Activated CD4-positive, alpha-beta memory T cell treated with anti-CD3 and anti-CD28 coated beads for 36 hours (primary cell): ENCODE results near the gene EIF3F. TPM values are rescaled to one million over a fixed set of nuclear protein-coding genes. Genes with fewer than 3 reads are reported as not detected.
A peak's percentile ranks its signal among the peaks of the same experiment; 100 is the strongest.

Experiments used
- CTCF ChIA-PET: fragments of 350-600 bp; sonication (Branson Sonifier 250); formaldehyde crosslinking; loops from one replicate; lab custom pipeline; 2021; ENCODE audit warnings: antibody characterized with exemption, inconsistent platforms; lab: Charles Lee
- POLR2A ChIA-PET: fragments of 350-600 bp; sonication (Branson Sonifier 250); formaldehyde crosslinking; loops from one replicate; lab custom pipeline; 2021; ENCODE audit warnings: antibody characterized with exemption; lab: Charles Lee
- DNase-seq: peaks from one replicate; pipeline ENCODE4 v3.0.0-alpha.2; 2020
- H3K27ac Mint-ChIP-seq: one replicate; pipeline ENCODE4 v1.8.0; 2021; ENCODE audit warnings: mixed read lengths
- H3K27me3 Mint-ChIP-seq: one replicate; pipeline ENCODE4 v1.8.0; 2021; ENCODE audit warnings: mixed read lengths
- H3K36me3 Mint-ChIP-seq: one replicate; pipeline ENCODE4 v1.8.0; 2021; ENCODE audit warnings: mixed read lengths
- H3K4me1 Mint-ChIP-seq: one replicate; pipeline ENCODE4 v1.8.0; 2021; ENCODE audit warnings: low read depth, mixed read lengths
- H3K4me3 Mint-ChIP-seq: one replicate; pipeline ENCODE4 v1.8.0; 2021; ENCODE audit warnings: mild to moderate bottlenecking, mixed read lengths
- H3K9me3 Mint-ChIP-seq: one replicate; pipeline ENCODE4 v1.8.0; 2021; ENCODE audit warnings: mixed read lengths
- intact Hi-C: fragments of 100-400 bp; cut with micrococcal nuclease; formaldehyde crosslinking; loops from one replicate; pipeline ENCODE4 v1.15.1; 2023
- total RNA-seq, 2 experiments: library from RNA; stranded (reverse); gene quantifications; one replicate each; pipeline ENCODE4 v1.2.3, GENCODE V29; 2021

Gene EIF3F
- total RNA-seq, 2 experiments from 2014 or later = 309 to 319 TPM

DNA sequence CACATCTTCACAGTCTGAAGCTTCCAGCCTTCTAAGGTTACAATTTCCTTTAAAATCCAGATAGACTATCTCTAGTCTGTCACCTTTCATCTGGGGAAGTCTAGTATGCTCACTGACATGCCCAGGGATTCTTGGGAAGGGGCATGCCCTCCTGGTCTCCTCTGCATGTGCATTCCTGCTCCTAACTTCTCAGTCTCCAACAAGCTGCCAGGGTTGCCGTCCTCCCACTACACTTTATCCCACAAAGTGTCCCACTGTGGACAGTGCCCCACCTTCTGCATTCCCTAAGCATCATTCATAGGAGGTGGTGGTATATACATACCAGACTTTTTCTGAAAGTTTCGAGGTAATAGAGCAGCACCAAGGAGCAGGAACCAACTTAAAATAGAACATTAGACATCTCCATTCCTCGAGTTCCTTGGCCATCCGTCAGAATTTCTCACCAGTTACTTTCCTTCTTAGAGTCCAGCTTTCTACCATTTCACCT, 28.7 kb downstream of the EIF3F start:
- Mint-ChIP-seq H3K9me3 (no peaks in the 10 kb centered on the region), H3K27me3 (peaks cover 16% of the 10 kb centered on the region), H3K4me3 (no peak overlapping the region), H3K36me3 (no peaks in the 10 kb centered on the region), H3K27ac (no peak overlapping the region), H3K4me1 (peaks cover 12% of the 10 kb centered on the region)
- intact Hi-C loops = no loop called here
- ChIA-PET POLR2A (no interaction called here), CTCF (interaction anchor here (0.9 to 5.5 kb wide), 6 partner anchors 9 to 120 kb away, joined by 3 to 44 read pairs (median 6); partner anchors contain the start of gene EIF3F)
- DNase-seq = peak; percentile 3

DNA sequence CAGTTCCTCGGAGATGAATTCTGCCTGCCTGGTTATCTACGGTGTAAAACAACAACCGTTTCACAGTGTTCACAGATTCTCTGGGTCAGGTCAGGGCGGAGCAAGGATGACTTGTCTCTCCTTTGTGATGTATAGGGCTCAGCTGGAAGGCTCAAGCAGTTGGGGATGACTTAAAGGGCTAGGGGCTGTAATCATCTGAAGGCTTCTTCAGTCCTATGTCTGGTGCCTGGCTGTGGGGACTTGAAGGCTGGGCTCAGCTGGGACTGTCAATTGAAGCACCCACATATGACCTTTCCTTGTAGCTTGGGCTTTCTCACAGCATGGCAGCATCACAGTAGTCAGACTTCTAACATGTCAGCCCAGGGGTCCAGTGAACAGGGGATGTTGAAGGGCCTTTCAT, 29.3 kb downstream of the EIF3F start:
- POLR2A ChIA-PET = no interaction called here
- intact Hi-C loops = no loop called here
- DNase-seq = no peak
- H3K27ac Mint-ChIP-seq = no peak overlapping the region
- H3K27me3 Mint-ChIP-seq = peaks cover 16% of the 10 kb centered on the region
- peaks cover 12% of the 10 kb centered on the region for H3K4me1 Mint-ChIP-seq
- CTCF ChIA-PET = interaction anchor here (0.9 to 5.5 kb wide), 7 partner anchors 10 to 121 kb away, joined by 3 to 44 read pairs (median 5); partner anchors contain the start of gene EIF3F
- no peaks in the 10 kb centered on the region for H3K36me3 Mint-ChIP-seq
- H3K9me3 Mint-ChIP-seq = no peaks in the 10 kb centered on the region
- H3K4me3 Mint-ChIP-seq = no peak overlapping the region

DNA sequence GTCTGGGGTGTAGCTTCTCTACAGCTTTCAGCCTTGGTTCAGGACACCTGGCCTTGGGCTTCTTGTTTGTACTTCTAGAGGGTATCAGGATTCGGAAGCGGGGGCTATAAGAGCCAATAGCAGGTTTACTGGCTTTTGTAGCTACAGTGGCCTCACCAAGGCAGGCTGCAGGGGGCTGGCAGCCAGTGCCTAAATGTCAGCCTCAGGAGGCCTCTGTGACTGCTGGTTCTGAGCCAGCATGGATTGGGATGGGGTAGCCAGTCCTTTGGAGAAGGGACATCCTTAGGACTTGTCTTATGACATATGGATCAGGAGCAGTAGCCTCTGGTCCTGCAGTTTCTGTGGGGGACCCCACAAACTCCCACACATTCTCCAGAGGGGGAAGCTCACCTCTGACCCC, 29.9 kb downstream of the EIF3F start:
- no peak overlapping the region for H3K4me3 Mint-ChIP-seq
- intact Hi-C loops = no loop called here
- H3K27ac Mint-ChIP-seq = no peak overlapping the region
- H3K9me3 Mint-ChIP-seq = no peaks in the 10 kb centered on the region
- no peak for DNase-seq
- no peaks in the 10 kb centered on the region for H3K36me3 Mint-ChIP-seq
- H3K27me3 Mint-ChIP-seq = peaks cover 19% of the 10 kb centered on the region
- ChIA-PET POLR2A (no interaction called here), CTCF (interaction anchor here (1.2 to 5.5 kb wide), 7 partner anchors 8 to 122 kb away, joined by 3 to 44 read pairs (median 7); partner anchors contain the start of gene EIF3F)
- peaks cover 12% of the 10 kb centered on the region for H3K4me1 Mint-ChIP-seq

DNA sequence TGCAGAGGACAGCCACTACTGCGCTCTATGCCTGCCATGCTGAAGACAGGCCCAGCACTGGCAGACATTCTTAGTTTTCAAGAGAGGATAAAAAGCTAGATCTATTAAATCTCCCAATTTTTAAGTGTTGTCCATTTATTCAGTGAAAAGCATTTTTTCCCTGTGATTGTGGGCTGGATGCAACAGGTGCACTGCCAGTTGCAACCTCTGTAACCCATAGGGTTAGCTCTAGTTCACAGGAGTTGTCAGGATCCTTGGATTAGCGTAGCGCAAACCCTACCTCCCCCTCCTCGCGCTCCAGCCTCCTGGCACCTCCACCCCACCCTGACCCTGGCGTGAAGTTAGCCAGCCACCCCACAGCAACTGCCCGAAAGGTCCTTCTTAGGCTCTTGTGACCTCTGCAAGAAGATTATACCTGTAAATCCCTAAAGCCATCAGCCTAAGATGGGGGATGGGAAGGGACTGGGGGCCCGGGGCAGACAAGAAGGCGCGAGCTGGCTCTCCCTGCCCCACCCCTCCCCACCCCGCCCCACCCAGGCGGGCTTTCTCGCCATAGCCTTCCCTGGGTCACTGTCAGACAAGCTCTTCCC, 30.9 kb downstream of the EIF3F start:
- peaks cover 12% of the 10 kb centered on the region for H3K4me1 Mint-ChIP-seq
- no peaks in the 10 kb centered on the region for H3K9me3 Mint-ChIP-seq
- DNase-seq = no peak
- H3K4me3 Mint-ChIP-seq = peak overlapping the region; percentile 62
- no peak overlapping the region for H3K27ac Mint-ChIP-seq
- CTCF ChIA-PET = interaction anchor here (0.9 to 5.5 kb wide), 7 partner anchors 9 to 125 kb away, joined by 3 to 44 read pairs (median 7); partner anchors contain the start of gene EIF3F
- intact Hi-C loops = no loop called here
- no peaks in the 10 kb centered on the region for H3K36me3 Mint-ChIP-seq
- POLR2A ChIA-PET = no interaction called here
- H3K27me3 Mint-ChIP-seq = peaks cover 22% of the 10 kb centered on the region

DNA sequence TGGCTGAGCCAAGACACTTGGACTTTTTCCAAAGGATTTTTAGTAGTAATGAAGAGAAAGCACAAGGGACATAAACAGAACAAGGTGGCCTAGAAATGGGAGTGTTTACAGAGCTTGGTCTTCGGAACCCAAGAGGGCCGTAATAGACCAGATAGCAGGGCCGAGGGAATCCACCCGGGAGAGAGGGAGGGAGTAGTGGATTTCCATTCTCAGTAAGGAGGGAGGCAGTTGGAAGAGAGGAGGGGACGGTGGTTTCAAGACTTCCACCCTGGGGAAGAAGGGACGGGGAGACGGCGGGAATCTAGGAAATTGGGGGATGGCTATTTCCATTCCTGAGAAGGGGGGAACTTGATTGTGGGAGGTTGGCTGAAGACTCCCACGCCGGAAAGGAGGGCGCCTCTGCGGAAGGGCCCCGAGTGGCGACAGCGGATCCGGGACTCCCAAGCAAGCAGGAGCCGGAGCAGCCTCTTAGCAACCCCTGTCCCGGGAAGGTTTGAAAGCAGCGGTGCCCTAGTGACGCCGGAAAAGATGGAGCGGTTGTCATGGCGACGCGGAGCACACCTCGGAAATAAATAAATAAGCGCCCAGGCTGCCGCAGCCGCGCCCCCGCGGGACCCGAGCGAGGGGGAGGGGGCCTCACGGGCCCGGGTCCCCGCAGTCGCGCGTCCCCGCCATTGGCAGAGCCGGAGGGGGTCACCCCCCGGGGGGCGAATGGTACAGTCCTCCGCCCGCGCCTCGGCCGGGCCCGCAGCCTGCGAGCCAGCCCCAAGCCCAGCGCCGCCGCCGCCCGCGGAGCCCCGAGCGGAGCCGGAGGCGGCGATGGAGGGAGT, 31.6 kb downstream of the EIF3F start:
- no peaks in the 10 kb centered on the region for H3K9me3 Mint-ChIP-seq
- H3K27ac Mint-ChIP-seq = no peak overlapping the region
- peaks cover 12% of the 10 kb centered on the region for H3K4me1 Mint-ChIP-seq
- intact Hi-C loops = no loop called here
- H3K4me3 Mint-ChIP-seq = peak overlapping the region; percentile 62
- no peaks in the 10 kb centered on the region for H3K36me3 Mint-ChIP-seq
- peak; percentile 78 for DNase-seq
- POLR2A ChIA-PET = interaction anchor here (1.1 kb wide), 1 partner anchor 32 kb away, joined by 4 read pairs; the partner anchor contains the start of gene EIF3F
- peaks cover 22% of the 10 kb centered on the region for H3K27me3 Mint-ChIP-seq
- CTCF ChIA-PET = interaction anchor here (0.7 to 5.7 kb wide), 9 partner anchors 10 to 126 kb away, joined by 3 to 46 read pairs (median 7); partner anchors contain the start of gene EIF3F

DNA sequence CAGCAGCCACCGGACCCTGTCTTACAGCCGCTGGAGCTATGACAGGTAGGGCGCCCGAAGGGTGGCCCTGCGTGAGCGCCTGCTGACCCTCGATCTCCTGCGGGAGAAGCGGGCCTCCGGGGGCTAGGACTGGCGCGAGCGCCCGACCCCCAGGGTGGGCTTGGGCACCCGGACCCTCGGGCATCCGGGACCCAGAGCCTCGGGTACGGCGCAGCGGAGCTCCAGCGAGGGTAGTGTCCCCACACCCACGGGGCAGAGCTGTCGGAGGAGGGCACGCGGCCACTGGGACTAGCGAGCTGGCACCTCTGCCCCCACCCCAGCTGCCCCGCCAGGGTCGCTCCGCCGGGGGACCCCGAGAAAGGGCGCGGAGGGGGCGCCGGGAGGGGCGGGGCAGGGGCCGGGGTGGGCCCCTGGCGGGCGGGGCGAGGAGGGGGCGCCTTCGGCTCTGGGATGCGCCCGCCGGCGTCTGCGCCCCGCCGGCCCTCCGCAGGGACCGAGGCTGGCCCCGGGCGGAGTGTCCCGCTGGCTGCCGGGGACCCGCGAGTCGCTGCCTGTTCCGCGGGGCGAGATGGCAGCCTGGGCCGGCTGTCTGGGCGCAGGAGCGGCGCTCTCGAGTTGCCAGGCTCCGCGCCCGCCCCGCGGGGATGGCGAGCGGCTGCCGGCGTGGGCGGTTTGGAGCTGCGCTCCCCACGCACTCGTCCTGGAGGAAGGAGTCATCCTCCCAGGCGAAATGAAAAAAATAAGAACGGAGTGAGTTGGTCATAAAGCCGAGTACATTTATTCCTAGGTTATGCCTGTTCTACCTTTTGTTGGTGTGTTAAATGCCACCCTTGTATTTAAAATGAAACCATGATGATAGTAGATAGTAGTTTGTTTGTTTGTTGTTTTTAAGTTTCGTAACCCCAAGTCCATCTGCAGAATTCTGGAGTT, 32.4 kb downstream of the EIF3F start:
- Mint-ChIP-seq H3K27me3 (peaks cover 22% of the 10 kb centered on the region), H3K27ac (no peak overlapping the region), H3K36me3 (no peaks in the 10 kb centered on the region), H3K9me3 (no peaks in the 10 kb centered on the region), H3K4me1 (peaks cover 12% of the 10 kb centered on the region), H3K4me3 (peak overlapping the region; percentile 66)
- CTCF ChIA-PET = interaction anchor here (0.7 to 5.7 kb wide), 5 partner anchors 13 to 80 kb away, joined by 3 to 46 read pairs (median 3); partner anchors contain the start of gene EIF3F
- DNase-seq = peak; percentile 50
- POLR2A ChIA-PET = interaction anchor here (1.1 kb wide), 1 partner anchor 33 kb away, joined by 4 read pairs; the partner anchor contains the start of gene EIF3F
- intact Hi-C loops = no loop called here

DNA sequence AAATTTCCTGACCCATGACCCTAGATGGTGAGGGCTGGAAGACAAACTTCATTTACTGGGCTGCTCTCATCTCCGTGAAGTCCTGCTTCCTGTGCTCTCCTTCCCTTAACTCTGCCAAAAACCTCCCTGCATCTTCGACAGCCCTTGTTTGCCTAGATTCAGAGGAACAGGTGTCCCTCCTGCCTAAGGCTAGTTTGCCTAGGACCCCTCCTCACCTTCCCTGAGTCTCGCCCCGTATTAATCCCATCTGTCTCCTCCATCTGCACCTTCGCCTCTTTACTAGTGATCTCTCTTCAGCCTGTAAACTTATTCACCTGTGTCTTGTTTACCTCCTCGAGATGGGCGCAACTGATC, 33.1 kb downstream of the EIF3F start:
- H3K36me3 Mint-ChIP-seq = no peaks in the 10 kb centered on the region
- ChIA-PET POLR2A (interaction anchor here (1.1 to 1.4 kb wide), 2 partner anchors 33 kb away, joined by 4 read pairs; partner anchors contain the start of gene EIF3F), CTCF (interaction anchor here (1.1 to 5.7 kb wide), 5 partner anchors 13 to 79 kb away, joined by 3 to 46 read pairs (median 19); no protein-coding TSS in a partner anchor)
- peaks cover 22% of the 10 kb centered on the region for H3K27me3 Mint-ChIP-seq
- H3K4me3 Mint-ChIP-seq = peak overlapping the region; percentile 66
- H3K4me1 Mint-ChIP-seq = peaks cover 12% of the 10 kb centered on the region
- no peak overlapping the region for H3K27ac Mint-ChIP-seq
- H3K9me3 Mint-ChIP-seq = no peaks in the 10 kb centered on the region
- intact Hi-C loops = no loop called here
- no peak for DNase-seq

DNA sequence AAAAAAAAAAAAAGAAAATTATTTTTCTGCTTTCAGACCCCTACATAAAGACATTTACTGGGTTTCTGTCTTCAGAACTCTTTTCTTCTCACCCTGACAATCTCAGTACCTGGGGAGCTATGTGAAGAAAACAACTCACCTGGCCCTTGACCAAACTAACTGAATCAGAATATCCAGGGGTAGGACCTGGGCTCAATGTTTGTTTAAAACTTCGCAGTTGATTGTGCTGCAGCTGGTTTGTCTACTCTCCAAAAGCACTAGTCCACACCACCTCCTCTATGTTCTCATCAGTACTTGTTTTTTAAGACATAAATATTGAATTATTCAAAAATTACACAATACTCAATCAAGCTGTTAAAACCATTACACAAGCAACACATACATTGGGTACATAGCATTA, 34.8 kb downstream of the EIF3F start:
- intact Hi-C loops = no loop called here
- peaks cover 12% of the 10 kb centered on the region for H3K4me1 Mint-ChIP-seq
- H3K27ac Mint-ChIP-seq = no peak overlapping the region
- no peaks in the 10 kb centered on the region for H3K36me3 Mint-ChIP-seq
- DNase-seq = no peak
- no peak overlapping the region for H3K4me3 Mint-ChIP-seq
- H3K9me3 Mint-ChIP-seq = no peaks in the 10 kb centered on the region
- ChIA-PET POLR2A (no interaction called here), CTCF (interaction anchor here (1.2 to 5.7 kb wide), 6 partner anchors 11 to 78 kb away, joined by 3 to 46 read pairs (median 14); partner anchors contain the start of gene EIF3F)
- H3K27me3 Mint-ChIP-seq = peaks cover 22% of the 10 kb centered on the region

DNA sequence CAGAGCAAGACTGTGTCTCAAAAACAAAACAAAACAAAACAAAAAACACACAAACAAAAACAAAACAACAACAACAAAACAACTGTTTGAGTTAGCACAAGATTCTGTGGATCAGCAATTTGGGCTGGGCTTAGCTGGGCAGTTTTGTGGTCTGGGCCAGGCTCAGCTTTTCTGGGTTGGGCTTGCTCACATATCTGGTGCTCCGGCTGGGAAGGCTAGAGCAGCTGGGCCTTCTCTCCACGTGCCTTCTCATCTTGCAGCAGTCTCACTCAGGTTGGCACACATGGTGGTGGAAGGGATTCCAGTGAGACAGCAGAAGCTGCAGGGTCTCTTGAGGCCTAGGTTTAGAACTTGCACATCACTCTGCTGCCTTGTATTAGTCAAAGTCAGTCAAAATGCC, 35.7 kb downstream of the EIF3F start:
- POLR2A ChIA-PET = no interaction called here
- CTCF ChIA-PET = interaction anchor here (1.7 to 5.7 kb wide), 5 partner anchors 10 to 77 kb away, joined by 3 to 46 read pairs (median 19); no protein-coding TSS in a partner anchor
- Mint-ChIP-seq H3K27ac (no peak overlapping the region), H3K4me1 (peaks cover 12% of the 10 kb centered on the region), H3K9me3 (no peaks in the 10 kb centered on the region), H3K4me3 (no peak overlapping the region), H3K36me3 (no peaks in the 10 kb centered on the region), H3K27me3 (peaks cover 20% of the 10 kb centered on the region)
- intact Hi-C loops = no loop called here
- no peak for DNase-seq

DNA sequence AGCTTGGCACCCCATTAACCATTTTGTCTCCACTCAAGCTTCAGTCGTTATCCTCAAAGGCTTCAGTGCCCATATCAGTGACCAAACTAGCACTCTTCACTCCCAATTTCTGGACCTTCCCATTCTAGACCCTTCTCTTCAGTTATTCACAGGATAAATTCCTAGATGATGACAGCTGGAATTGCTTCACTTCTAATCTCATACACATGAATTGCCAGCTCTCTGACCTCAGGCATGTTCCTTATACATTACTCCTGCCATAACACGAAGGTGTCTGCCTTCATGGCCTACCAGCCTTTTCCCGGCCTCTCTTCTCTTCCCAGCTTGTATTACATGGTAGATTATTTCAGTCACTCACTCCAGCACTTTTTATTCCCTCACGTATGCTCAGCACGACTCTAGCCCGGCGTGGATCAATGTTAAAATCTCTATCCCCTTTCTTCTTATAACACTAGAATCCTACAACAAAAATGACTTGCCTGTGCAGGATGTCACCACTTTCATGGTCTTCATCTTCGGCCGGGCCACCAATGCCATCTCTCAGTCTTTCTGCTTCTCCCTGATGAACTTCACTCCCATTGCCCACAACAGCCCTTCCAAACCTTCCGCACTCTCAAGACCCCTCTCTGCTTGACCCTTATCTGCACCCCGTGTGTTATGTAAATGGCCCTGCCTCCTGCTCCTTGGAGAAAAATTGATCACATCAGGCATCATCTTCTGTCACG, 36.9 kb downstream of the EIF3F start:
- POLR2A ChIA-PET = no interaction called here
- Mint-ChIP-seq H3K27me3 (peaks cover 13% of the 10 kb centered on the region), H3K27ac (no peak overlapping the region), H3K9me3 (no peaks in the 10 kb centered on the region), H3K4me3 (no peak overlapping the region), H3K36me3 (no peaks in the 10 kb centered on the region), H3K4me1 (peaks cover 8% of the 10 kb centered on the region)
- CTCF ChIA-PET = interaction anchor here (0.6 to 5.7 kb wide), 4 partner anchors 9 to 75 kb away, joined by 4 to 46 read pairs (median 20); no protein-coding TSS in a partner anchor
- no peak for DNase-seq
- intact Hi-C loops = no loop called here
